HepG2 (cell line): Measurements from ENCODE around the gene MFN2. TPM values are rescaled to one million over a fixed set of nuclear protein-coding genes. Genes with fewer than 3 reads are reported as not detected.

ENCODE experiments used
- ATAC-seq: fragments of 200-7000 bp; cut with Tn5 transposase; 3 replicates; pipeline ENCODE4 v1.9.1; 2020; ENCODE audit warnings: mild to moderate bottlenecking, moderate library complexity
- BruUV-seq: library from RNA; stranded (reverse); fragments of 400-500 nt; replicated peaks from 2 replicates; lab custom pipeline; 2021; lab: Mats Ljungman, UMichigan
- CTCF ChIA-PET: fragments of 300-600 bp; formaldehyde crosslinking; extraction: SDS; loops from one replicate; lab custom pipeline; 2021; ENCODE audit warnings: low total read pairs, inconsistent platforms, low intra/inter-chr PET ratio; lab: Yijun Ruan, JAX
- POLR2A ChIA-PET: fragments of 350-600 bp; sonication (Branson Sonifier 250); formaldehyde crosslinking; loops from one replicate; lab custom pipeline; 2020; ENCODE audit warnings: antibody characterized with exemption, inconsistent platforms; lab: Yijun Ruan, JAX
- DNase-seq: peaks from one replicate; pipeline ENCODE4 v3.0.0-alpha.2; 2015; ENCODE audit warnings: low spot score
- FAIRE-seq: peaks from 3 replicates; lab custom pipeline; 2011; peaks lifted over from hg19 to GRCh38; lab: Jason Lieb, UNC
- H2AFZ ChIP-seq: one replicate; pipeline ENCODE4 v1.6.1; 2011; ENCODE audit warnings: low read length, inconsistent platforms
- H3K27ac ChIP-seq: fragments of 300-600 bp; 3 replicates; pipeline ENCODE4 v1.8.0; 2011; ENCODE audit warnings: mixed run types, mild to moderate bottlenecking, mixed read lengths, low read length, inconsistent platforms; ENCODE audit not compliant: insufficient read depth; ENCODE audit errors: extremely low read length
- H3K27me3 ChIP-seq, 2 experiments: fragments of 200-600 bp in 1 of 2; 2 replicates in 1 of 2; 3 replicates in 1 of 2; pipeline versions ENCODE4 v1.6.0 to v1.8.0; 2011; ENCODE audit warnings: low read length in 2 of 2, mild to moderate bottlenecking in 2 of 2, moderate library complexity in 2 of 2, inconsistent platforms in 1 of 2; ENCODE audit not compliant: insufficient read depth in 2 of 2, control insufficient read depth in 1 of 2
- H3K36me3 ChIP-seq, 2 experiments: fragments of 200-600 bp in 1 of 2; replicated peaks in 1 of 2; 2 replicates in 1 of 2; 3 replicates in 1 of 2; pipeline versions ENCODE4 v1.5.1 to v1.8.0; 2011; ENCODE audit warnings: low read length in 2 of 2, inconsistent platforms in 1 of 2; ENCODE audit not compliant: insufficient read depth in 2 of 2, control insufficient read depth in 1 of 2
- H3K4me1 ChIP-seq: 2 replicates; pipeline ENCODE4 v1.5.1; 2012; ENCODE audit warnings: low read length, inconsistent platforms; ENCODE audit not compliant: insufficient read depth
- H3K4me2 ChIP-seq: 2 replicates; pipeline ENCODE4 v1.6.0; 2011; ENCODE audit warnings: low read depth, low read length, inconsistent platforms
- H3K4me3 ChIP-seq, 3 experiments: fragments of 200-600 bp in 1 of 3; sonication (generic), shearing (Covaris generic) in 1 of 3; replicated peaks in 1 of 3; 2 replicates each; pipeline ENCODE4 v1.5.1; 2011 to 2016; ENCODE audit warnings: low read length in 3 of 3, inconsistent platforms in 2 of 3, low read depth in 2 of 3, mild to moderate bottlenecking in 2 of 3, control low read depth in 1 of 3, mixed read lengths in 1 of 3; ENCODE audit not compliant: insufficient read depth in 1 of 3
- H3K79me2 ChIP-seq: one replicate; pipeline ENCODE4 v1.6.1; 2011; ENCODE audit warnings: low read length, inconsistent platforms; ENCODE audit not compliant: insufficient read depth
- H3K9ac ChIP-seq: 2 replicates; pipeline ENCODE4 v1.6.0; 2011; ENCODE audit warnings: mild to moderate bottlenecking, low read depth, low read length, inconsistent platforms; ENCODE audit not compliant: insufficient read depth
- H3K9me3 ChIP-seq: 2 replicates; pipeline ENCODE4 v1.5.1; 2012; ENCODE audit warnings: mild to moderate bottlenecking, low read length
- H4K20me1 ChIP-seq: 2 replicates; pipeline ENCODE4 v1.6.0; 2011; ENCODE audit warnings: inconsistent platforms, mild to moderate bottlenecking, low read length, moderate library complexity; ENCODE audit not compliant: insufficient read depth
- BRD4 ChIP-seq: sonication (generic); formaldehyde crosslinking; IDR thresholded peaks from 2 replicates; pipeline ENCODE4 v1.4.0; 2020; ENCODE audit warnings: missing genetic modification reagents
- EZH2 ChIP-seq: conservative IDR thresholded peaks from 2 replicates; pipeline ENCODE4 v1.6.1; 2012; ENCODE audit warnings: mild to moderate bottlenecking, low read depth, low read length, moderate library complexity
- GTF2F1 ChIP-seq: fragments of 150-350 bp; IDR thresholded peaks from 2 replicates; pipeline ENCODE4 v1.6.1; 2014; ENCODE audit warnings: low read length
- HNF4A ChIP-seq: sonication (generic); formaldehyde crosslinking; IDR thresholded peaks from 2 replicates; pipeline ENCODE4 v1.4.0; 2020; ENCODE audit warnings: missing genetic modification reagents
- POLR2AphosphoS2 ChIP-seq: IDR thresholded peaks from 2 replicates; pipeline ENCODE4 v1.6.1; 2011; ENCODE audit warnings: low read depth, low read length, improper control_type of control experiment
- SIX1 ChIP-seq: sonication (generic); formaldehyde crosslinking; IDR thresholded peaks from 2 replicates; pipeline ENCODE4 v1.4.0; 2020; ENCODE audit warnings: missing genetic modification reagents, borderline replicate concordance
- SOX6 ChIP-seq, 2 experiments: fragments of 450-650 bp in 1 of 2; sonication (generic) in 1 of 2; formaldehyde crosslinking in 1 of 2; IDR thresholded peaks; 2 replicates each; pipeline versions ENCODE4 v1.4.0 to v1.6.1; 2017 to 2020; ENCODE audit warnings: antibody characterized with exemption in 1 of 2, mild to moderate bottlenecking in 1 of 2, missing genetic modification reagents in 1 of 2
- ZGPAT ChIP-seq: IDR thresholded peaks from 2 replicates; pipeline ENCODE4 v1.6.1; 2016; ENCODE audit warnings: mild to moderate bottlenecking
- ZNF33B ChIP-seq: sonication (generic); formaldehyde crosslinking; IDR thresholded peaks from 2 replicates; pipeline ENCODE4 v1.5.1; 2020; ENCODE audit warnings: mild to moderate bottlenecking, missing genetic modification reagents
- ZNF432 ChIP-seq: sonication (generic); formaldehyde crosslinking; IDR thresholded peaks from 2 replicates; pipeline ENCODE4 v1.5.0; 2020; ENCODE audit warnings: missing genetic modification reagents, mild to moderate bottlenecking, borderline replicate concordance
- ZNF703 ChIP-seq: sonication (generic); formaldehyde crosslinking; IDR thresholded peaks from 2 replicates; pipeline ENCODE4 v1.5.1; 2020; ENCODE audit warnings: missing genetic modification reagents, mild to moderate bottlenecking, moderate library complexity, borderline replicate concordance
- ZNF850 ChIP-seq: sonication (generic); formaldehyde crosslinking; conservative IDR thresholded peaks from 2 replicates; pipeline ENCODE4 v1.9.0; 2021; ENCODE audit warnings: mild to moderate bottlenecking, missing genetic modification reagents
- WGBS: methylation state at CpG from one replicate; pipeline ENCODE4 v1.1.6; 2017; ENCODE audit warnings: low lambda C conversion rate; 5-methylcytosine and 5-hydroxymethylcytosine counted together
- in situ Hi-C: cut with HindIII; loops from 2 replicates; pipeline ENCODE4 v1.10.0; 2017; ENCODE audit warnings: low pct_unique_long_range_greater_than_20kb; ENCODE audit not compliant: extremely low pct_ligation_motif_present
- intact Hi-C: fragments of 100-400 bp; cut with micrococcal nuclease; formaldehyde crosslinking; loops from one replicate; pipeline ENCODE4 v1.10.0; 2022; ENCODE audit not compliant: unreplicated experiment
- polyA plus RNA-seq, 8 experiments: library from polyadenylated mRNA; depleted of rRNA in 3 of 8; stranded (reverse) in 7 of 8; unstranded in 1 of 8; fragments of >200 nt; fragmentation: Illumina TruSeq in 4 of 8; extraction: Trizol in 4 of 8; gene quantifications; 2 replicates each; pipeline versions ENCODE4 v1.2.1 to v1.2.3, GENCODE V29; 2011 to 2016; ENCODE audit warnings: low read depth in 4 of 8, missing spikeins in 1 of 8, mixed read lengths in 1 of 8; ENCODE audit not compliant: insufficient read depth in 1 of 8
- total RNA-seq, 5 experiments: library from RNA; depleted of rRNA; stranded (reverse); fragments of >200 nt; fragmentation: Illumina TruSeq; extraction: Trizol; gene quantifications; 2 replicates each; pipeline ENCODE4 v1.2.3, GENCODE V29; 2016; ENCODE audit warnings: low read depth in 1 of 5
- TF ChIP-seq, protein P1 (sequence below): sonication (generic); formaldehyde crosslinking; IDR thresholded peaks from 2 replicates; pipeline ENCODE4 v1.4.0; 2020; ENCODE audit warnings: missing genetic modification reagents
- TF ChIP-seq, protein P2 (sequence below): sonication (generic); formaldehyde crosslinking; IDR thresholded peaks from 2 replicates; pipeline ENCODE4 v1.4.0; 2020; ENCODE audit warnings: missing genetic modification reagents, mild to moderate bottlenecking, borderline replicate concordance

MFN2 gene
- total and polyA plus RNA-seq, 2 of the 13 experiments (the other 11 are each of a cell fraction or from before 2014, with no cell fraction given), result 38.7 to 60.9 TPM

GRCh38 chr1:12059226-12059625 is 79.0 kb downstream of the MFN2 start:
- 7% methylated on average over 2 of the region's 3 CpGs for WGBS
- Histone ChIP-seq H3K9me3 (no peaks in the 10 kb centered on the region), H3K4me3 (no peak overlapping the region), H3K4me1 (no peaks in the 10 kb centered on the region), H3K36me3 (no peaks in the 10 kb centered on the region), H3K9ac (no peak overlapping the region), H2AFZ (no peak overlapping the region), H3K27me3 (peaks cover 4 to 50% of the 10 kb centered on the region in 2 experiments), H4K20me1 (no peaks in the 10 kb centered on the region), H3K4me2 (no peak overlapping the region), H3K79me2 (no peaks in the 10 kb centered on the region), H3K27ac (no peak overlapping the region)
- ChIA-PET CTCF (no interaction called here), POLR2A (no interaction called here)
- no peak for DNase-seq
- intact Hi-C loops, result no loop called here
- no peak for ATAC-seq
- FAIRE-seq, result no peak
- BruUV-seq, result no TSS peak
- TF ChIP-seq, protein P1, sequence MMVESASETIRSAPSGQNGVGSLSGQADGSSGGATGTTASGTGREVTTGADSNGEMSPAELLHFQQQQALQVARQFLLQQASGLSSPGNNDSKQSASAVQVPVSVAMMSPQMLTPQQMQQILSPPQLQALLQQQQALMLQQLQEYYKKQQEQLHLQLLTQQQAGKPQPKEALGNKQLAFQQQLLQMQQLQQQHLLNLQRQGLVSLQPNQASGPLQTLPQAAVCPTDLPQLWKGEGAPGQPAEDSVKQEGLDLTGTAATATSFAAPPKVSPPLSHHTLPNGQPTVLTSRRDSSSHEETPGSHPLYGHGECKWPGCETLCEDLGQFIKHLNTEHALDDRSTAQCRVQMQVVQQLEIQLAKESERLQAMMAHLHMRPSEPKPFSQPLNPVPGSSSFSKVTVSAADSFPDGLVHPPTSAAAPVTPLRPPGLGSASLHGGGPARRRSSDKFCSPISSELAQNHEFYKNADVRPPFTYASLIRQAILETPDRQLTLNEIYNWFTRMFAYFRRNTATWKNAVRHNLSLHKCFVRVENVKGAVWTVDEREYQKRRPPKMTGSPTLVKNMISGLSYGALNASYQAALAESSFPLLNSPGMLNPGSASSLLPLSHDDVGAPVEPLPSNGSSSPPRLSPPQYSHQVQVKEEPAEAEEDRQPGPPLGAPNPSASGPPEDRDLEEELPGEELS, result no peak
- no peak for TF ChIP-seq ZNF850 (CRISPR knock-in tag)
- no peak for TF ChIP-seq ZNF33B (CRISPR knock-in tag)
- no peak for TF ChIP-seq SIX1 (CRISPR knock-in tag)
- in situ Hi-C loops, result no loop called here

DNA sequence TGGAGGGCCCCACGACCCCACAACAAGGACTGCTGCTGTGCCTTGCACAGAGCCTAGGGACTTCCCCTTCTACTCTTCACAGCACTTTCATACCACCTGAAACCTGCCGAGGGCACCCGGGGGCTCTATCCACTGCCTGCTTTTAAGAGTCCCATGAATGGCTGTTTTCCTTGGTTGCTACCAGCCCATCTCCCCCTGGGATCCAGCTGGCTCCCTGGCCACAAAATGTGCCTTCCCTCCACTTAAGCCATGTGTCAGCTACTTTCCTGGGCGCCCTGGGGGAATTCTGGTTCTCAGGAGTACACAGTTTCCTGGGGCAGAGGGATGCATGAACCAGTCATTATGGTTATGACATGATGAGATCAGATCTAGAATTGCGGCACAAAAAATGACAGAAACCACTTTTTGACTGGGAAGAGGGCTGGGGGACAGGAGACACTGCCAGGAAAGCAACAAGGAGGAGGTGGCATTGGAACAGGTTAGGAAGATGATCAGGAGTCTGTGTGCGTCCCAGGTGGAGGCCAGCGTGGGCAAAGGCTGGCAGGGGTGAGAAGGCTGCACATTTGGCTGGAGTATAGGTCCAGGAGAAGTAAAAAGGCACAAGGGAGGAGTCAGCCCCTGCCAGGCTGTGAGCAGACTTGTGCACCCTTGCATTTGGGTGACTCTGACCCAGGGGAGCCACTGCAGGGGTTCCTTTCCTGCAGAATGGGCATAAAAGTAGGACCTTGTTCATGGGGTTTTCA is 79.6 kb downstream of the MFN2 start:
- ATAC-seq (no peak), FAIRE-seq (no peak), DNase-seq (no peak)
- Histone ChIP-seq H3K4me1 (no peaks in the 10 kb centered on the region), H3K4me3 (no peak overlapping the region), H3K36me3 (no peaks in the 10 kb centered on the region), H3K4me2 (no peak overlapping the region), H3K27ac (no peak overlapping the region), H3K9ac (no peak overlapping the region), H3K9me3 (no peaks in the 10 kb centered on the region), H3K79me2 (no peaks in the 10 kb centered on the region), H4K20me1 (no peaks in the 10 kb centered on the region), H2AFZ (no peak overlapping the region), H3K27me3 (peaks cover 4 to 50% of the 10 kb centered on the region in 2 experiments)
- CTCF ChIA-PET, result no interaction called here
- no TSS peak for BruUV-seq
- in situ Hi-C loops, result no loop called here
- intact Hi-C loops, result no loop called here
- POLR2A ChIA-PET, result no interaction called here
- 15% methylated on average over 7 of the region's 7 CpGs for WGBS
- no peak for TF ChIP-seq GTF2F1
- TF ChIP-seq BRD4 (CRISPR knock-in tag), result no peak
- TF ChIP-seq, protein P2, sequence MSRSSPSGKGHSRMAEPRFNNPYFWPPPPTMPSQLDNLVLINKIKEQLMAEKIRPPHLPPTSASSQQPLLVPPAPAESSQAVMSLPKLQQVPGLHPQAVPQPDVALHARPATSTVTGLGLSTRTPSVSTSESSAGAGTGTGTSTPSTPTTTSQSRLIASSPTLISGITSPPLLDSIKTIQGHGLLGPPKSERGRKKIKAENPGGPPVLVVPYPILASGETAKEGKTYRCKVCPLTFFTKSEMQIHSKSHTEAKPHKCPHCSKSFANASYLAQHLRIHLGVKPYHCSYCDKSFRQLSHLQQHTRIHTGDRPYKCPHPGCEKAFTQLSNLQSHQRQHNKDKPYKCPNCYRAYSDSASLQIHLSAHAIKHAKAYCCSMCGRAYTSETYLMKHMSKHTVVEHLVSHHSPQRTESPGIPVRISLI (CRISPR knock-in tag), result no peak
- TF ChIP-seq ZGPAT (CRISPR knock-in tag), result no peak
- no peak for TF ChIP-seq HNF4A (CRISPR knock-in tag)
- no peak for TF ChIP-seq ZNF432
- TF ChIP-seq EZH2, result no peak
- no peak for TF ChIP-seq ZNF703 (CRISPR knock-in tag)
- no peak for TF ChIP-seq SOX6 (IDR thresholded peaks at IDR 0.05)
- TF ChIP-seq SOX6 (CRISPR knock-in tag; IDR thresholded peaks at IDR 0.05), result no peak
- no peak for TF ChIP-seq POLR2AphosphoS2
